HG02981 (cell line): ENCODE data around the gene EPS8L3.
"Not testable (repeated sequence)": the region's sequence is repeated elsewhere in the genome, so short reads cannot be mapped to it uniquely, and the experiment has no call there.

Source experiments
- ATAC-seq: cut with Tn5 transposase; IDR thresholded peaks from one replicate; pipeline ENCODE4 v1.9.1; 2021; ENCODE audit warnings: mild to moderate bottlenecking, moderate library complexity; ENCODE audit not compliant: unreplicated experiment

Gene EPS8L3

GRCh38 chr1:109765896-109766615, 2.3 kb upstream of the EPS8L3 start:
- ATAC-seq: no peak

GRCh38 chr1:109765483-109765815, 1.7 kb upstream of the EPS8L3 start:
- ATAC-seq: no peak

GRCh38 chr1:109764561-109765482, 1.1 kb upstream of the EPS8L3 start:
- ATAC-seq: no peak

DNA sequence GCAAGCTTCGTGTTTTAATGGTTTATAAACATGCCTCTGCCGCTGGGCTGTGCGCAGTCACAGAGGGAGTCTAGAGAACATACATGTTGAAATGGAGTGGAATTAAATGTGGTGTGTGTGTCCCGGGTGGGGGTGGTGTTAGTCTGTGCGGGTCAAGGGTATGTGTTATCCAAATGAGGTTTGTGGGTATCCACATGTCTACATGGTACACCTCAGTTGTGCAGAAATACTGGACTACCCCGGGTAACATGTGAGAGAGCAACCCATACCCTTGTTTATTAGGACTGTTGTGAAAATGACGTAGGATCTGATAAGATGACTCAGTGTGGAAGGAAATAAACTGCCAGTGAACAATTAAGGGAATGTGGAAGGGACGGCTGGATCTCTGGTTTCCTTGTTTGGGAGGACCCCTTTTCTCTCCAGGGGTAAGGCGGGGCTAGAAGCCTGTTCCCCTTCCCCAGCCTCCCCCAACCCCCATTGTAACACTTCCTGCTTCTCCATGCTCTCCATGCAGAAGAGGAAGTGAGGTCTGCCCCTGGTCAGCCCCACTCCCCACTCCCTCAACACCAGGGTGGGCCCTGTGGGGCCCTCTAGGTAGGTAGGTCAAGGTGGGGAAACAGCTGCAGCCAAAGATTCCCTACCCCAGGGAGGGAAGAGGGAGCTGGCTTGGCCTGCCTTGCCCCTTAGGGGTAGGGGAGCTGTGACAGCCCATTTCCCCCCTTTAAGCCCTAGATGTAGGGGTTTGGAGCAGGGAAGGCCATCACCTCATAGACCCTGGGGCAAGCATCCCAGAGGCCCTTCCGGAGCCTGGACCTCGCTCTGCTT, 690 bp downstream of the EPS8L3 start:
- ATAC-seq: no peak

GRCh38 chr1:109762039-109762585, 1.6 kb downstream of the EPS8L3 start:
- ATAC-seq: no peak

GRCh38 chr1:109761227-109762038, 2.3 kb downstream of the EPS8L3 start:
- no peak for ATAC-seq

DNA sequence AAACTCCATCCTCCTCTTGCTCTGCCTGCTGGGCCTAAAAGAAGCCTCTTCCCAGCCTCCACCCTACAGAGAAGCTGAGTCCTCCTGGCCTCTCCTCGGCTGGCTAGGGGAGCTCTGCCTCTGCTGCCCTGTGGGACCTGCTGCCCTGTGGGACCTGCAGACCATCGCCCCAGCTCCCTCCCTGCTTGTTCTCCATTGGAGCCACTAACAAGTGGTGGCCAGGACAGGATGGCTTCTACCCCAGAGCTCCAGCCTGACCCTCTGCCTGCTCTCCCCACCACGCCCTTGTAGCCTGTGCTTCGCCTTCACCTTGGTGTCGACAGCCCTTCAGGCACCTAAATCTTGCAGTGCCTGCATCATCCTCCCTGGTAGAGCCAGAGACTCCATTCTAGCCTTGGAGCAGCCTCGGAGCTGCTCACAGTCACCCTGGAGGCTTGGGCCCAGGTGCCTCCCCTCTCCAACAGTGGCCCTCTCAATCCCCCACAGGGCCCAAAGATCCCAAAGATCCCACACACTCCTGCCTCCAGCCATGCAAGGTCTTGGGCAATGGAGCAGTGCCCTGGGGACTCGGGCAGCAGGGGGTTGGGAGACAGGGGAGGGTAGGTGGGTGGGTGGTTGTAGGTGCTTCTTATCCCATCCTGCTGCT, 3.0 kb downstream of the EPS8L3 start:
- ATAC-seq: no peak

DNA sequence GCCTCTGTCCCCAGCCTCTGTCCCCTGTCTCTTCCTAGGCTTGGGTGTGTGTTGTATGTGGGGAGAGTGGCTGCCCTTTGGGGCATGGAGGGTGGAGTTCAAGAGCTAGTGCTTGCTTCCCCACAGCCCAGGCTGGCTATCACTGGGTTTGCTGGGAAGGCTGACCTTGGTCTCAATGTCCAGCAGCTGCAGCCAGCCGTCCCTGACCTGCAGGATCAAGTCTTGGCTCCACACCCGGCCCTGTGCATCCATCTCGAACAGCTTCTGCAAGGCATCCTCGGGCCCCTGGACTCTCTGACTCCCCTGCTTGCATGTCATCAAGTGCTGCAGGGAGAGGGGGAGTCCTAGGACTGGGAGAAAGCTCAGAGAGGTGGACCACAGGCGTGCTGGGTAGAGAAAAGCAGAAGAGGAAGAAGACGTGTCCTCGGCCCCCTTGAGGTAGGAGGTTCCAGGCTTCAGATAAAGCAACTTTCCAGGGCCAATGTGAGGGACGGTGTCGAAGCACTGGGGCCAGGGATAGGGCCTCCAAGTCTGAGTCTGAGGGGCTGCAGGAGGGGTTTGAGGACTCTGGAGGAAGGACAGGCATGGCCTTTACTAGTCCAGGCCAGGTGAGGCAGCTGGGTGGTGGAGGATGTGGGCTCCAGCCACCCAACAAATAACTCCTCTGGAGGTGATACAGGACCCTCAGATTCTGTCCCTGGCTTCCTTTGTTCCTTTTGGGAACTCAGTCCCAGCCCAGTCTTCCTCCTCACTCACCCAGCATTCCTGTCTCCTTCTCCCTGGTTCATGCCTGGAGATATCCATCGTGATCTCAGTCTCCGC, 4.0 kb downstream of the EPS8L3 start:
- ATAC-seq: no peak

GRCh38 chr1:109757936-109758786, 5.6 kb downstream of the EPS8L3 start:
- ATAC-seq: no peak

DNA sequence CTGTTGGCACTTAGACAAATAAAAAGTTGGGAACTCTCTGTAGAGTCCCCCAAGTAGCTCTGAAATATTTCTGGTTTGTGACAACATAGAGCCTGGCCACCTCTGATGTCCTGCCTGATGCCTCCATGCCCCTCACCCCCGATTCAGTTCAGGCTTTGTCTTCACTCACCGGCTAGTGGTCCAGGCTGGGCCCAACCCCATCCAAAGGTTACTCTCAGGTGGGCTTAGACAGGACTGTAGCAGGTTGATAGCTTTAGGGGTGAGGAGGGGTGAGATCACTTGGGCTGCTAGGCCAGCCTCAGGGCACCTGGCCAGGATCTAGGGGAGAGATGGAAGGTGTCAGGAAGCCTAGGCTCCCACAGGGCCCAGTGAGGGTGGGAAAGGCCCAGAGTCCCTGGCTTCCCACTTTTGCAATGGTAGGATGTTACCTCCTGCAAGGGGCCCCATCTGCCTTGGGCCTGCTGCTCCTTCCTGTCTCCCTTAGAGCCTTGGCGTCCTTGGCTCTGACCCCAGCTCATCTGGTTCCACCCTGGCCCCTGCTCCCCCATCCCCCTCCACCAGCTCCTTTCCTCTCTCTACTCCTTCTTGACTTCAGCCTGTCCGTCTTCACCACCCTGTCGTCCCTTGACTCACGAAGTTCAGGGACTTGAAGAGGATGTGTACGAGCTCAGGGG, 6.7 kb downstream of the EPS8L3 start:
- ATAC-seq: no peak

DNA sequence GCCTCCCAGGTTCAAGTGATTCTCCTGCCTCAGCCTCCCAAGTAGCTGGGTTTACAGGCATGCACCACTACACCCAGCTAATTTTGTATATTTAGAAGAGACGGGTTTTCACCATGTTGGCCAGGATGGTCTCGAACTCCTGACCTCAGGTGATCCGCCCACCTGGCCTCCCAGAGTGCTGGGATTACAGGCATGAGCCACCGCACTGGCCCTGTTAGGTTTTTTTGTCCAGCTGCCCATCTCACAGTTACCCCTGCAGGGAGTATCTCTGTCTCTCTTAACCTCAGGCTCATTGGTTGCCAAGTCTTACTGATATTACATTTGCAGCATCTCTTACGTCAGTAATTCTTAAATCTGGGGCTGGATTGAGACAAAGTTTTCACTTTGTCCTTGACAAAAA, 7.4 kb downstream of the EPS8L3 start:
- not testable (repeated sequence) for ATAC-seq

- no peak for ATAC-seq
These were observed 9.0 kb downstream of the EPS8L3 start for GRCh38 chr1:109754738-109755137.

GRCh38 chr1:109751531-109752260, 12.0 kb downstream of the EPS8L3 start:
- no peak for ATAC-seq

DNA sequence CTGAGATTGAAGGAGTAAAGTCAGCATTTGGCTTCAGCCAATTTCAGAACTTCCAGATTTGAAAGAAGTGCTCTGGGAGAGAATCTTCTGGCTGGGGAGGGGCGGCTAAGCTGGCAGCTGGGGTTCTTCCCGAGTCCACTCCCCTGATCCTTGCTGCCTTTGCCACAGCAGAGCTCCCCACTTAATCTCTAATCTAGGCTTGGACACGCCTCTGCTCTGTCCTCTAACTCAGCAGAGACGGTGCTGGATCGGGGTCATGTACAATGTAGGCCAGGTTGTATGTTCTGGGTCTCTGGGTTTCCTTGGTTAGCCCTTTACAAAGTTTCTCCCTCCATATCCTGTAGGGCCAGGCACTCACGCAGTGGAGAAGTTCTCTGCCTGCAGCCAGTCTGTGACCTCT, 12.8 kb downstream of the EPS8L3 start:
- ATAC-seq: no peak

- ATAC-seq: no peak
These were observed 13.4 kb downstream of the EPS8L3 start for GRCh38 chr1:109750241-109750882.

DNA sequence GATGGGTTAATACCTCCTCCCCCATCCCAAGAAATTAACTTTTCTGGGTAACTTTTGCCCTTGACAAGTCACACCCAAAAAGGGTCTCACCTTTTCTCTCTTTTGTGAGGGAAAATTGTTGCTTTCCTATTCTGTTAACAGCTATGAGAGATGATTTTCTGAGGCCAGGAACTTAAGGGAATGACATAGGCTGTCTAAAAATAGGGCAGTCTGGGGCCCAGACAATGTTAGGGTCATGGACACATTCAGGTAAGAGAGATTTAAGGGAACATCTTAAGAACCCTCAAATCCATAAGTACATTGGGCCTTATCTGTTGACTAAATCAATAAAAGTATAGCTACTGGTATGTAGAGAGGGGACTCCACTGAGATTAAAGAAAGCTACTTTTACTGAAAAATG, 14.5 kb downstream of the EPS8L3 start:
- ATAC-seq: no peak
